ENCODE data around the gene ATR. TPM values are rescaled to one million over a fixed set of nuclear protein-coding genes. Genes with fewer than 3 reads are reported as not detected.

Gene ATR
- total RNA-seq, 1 experiment from 2014 or later: 15.8 TPM

DNA sequence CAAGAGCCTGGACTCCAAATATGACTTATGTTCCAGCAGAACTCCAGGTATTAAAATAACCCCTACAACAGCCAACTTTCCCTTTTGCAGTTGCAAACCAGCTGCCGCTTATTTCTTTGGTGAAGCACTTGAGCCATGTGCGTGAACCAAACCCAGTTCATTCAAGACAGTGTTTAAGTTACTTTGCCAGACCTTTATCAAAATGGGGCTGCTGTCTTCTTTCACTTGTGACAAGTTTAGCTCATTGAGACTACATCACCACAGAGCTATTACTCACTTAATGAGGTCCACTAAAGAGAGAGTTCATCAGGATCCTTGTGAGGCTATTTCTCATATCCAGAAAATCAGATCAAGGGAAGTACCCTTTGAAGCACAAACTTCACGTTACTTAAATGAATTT is 128.3 kb downstream of the ATR start:
- Mint-ChIP-seq H3K9me3 (no peaks in the 10 kb centered on the region; a peak in 1 of 5 replicates), H3K36me3 (ENCODE audit: insufficient read depth in 1 of 3, low read depth in 3 of 3) (peaks cover 0 to 3% (median 3%) of the 10 kb centered on the region in 3 experiments; a peak in 4 of 7 replicates), H3K27me3 (ENCODE audit: low read depth) (no peaks in the 10 kb centered on the region), H3K4me3 (no peak overlapping the region), H3K27ac (no peak overlapping the region; a peak in 1 of 7 replicates), H3K4me1 (peaks cover 15 to 16% of the 10 kb centered on the region in 2 experiments)
- Histone ChIP-seq H3K9me3 (ENCODE audit: control insufficient read depth, low read depth, low read length) (no peaks in the 10 kb centered on the region), H3K4me2 (ENCODE audit: insufficient read depth, insufficient read length, low read length) (no peak overlapping the region), H3K79me1 (ENCODE audit: insufficient read depth, low read depth, low read length, poor library complexity, severe bottlenecking) (no peaks in the 10 kb centered on the region), H3T11ph (ENCODE audit: low read length) (no peak overlapping the region), H3K56ac (ENCODE audit: insufficient read length, low read depth, low read length) (no peak overlapping the region), H2AK5ac (ENCODE audit: insufficient read length, low read length) (no peak overlapping the region), H2AFZ (ENCODE audit: low read length) (no peak overlapping the region), H4K8ac (replicated peaks; ENCODE audit: insufficient read length, low read depth, low read length) (no peak overlapping the region), H3K27ac (ENCODE audit: insufficient read length, low read depth, low read length) (no peak overlapping the region), H3K23ac (ENCODE audit: insufficient read length, low read depth, low read length) (no peak overlapping the region), H2BK12ac (ENCODE audit: insufficient read length, low read depth, low read length) (no peak overlapping the region), H3K23me2 (ENCODE audit: insufficient read length, low read depth, low read length, poor library complexity, severe bottlenecking) (peaks cover 3% of the 10 kb centered on the region), H2BK15ac (ENCODE audit: low read depth, low read length) (no peak overlapping the region), H3K9ac (ENCODE audit: extremely low read depth, insufficient read length, low read length) (no peak overlapping the region), H4K5ac (ENCODE audit: insufficient read length, low read depth, low read length) (no peak overlapping the region), H3K4ac (ENCODE audit: low read depth, low read length) (no peak overlapping the region), H4K91ac (ENCODE audit: insufficient read length, low read depth, low read length) (no peak overlapping the region), H3K18ac (ENCODE audit: insufficient read length, low read depth, low read length) (no peak overlapping the region), H3K27me3 (ENCODE audit: insufficient read depth, low read length) (no peaks in the 10 kb centered on the region), H4K20me1 (ENCODE audit: control insufficient read depth, insufficient read depth, insufficient read length) (no peaks in the 10 kb centered on the region), H3K14ac (ENCODE audit: insufficient read depth, low read length) (no peak overlapping the region), H3K4me1 (ENCODE audit: insufficient read depth, low read length) (no peaks in the 10 kb centered on the region), H3K79me2 (ENCODE audit: insufficient read depth, low read length) (peaks cover 3% of the 10 kb centered on the region; the same call in 1 of the 2 replicates), H2BK120ac (ENCODE audit: low read depth, low read length, poor library complexity, severe bottlenecking) (no peak overlapping the region), H2BK5ac (ENCODE audit: insufficient read length, low read length) (no peak overlapping the region), H2BK20ac (ENCODE audit: low read depth, low read length, poor library complexity, severe bottlenecking) (no peak overlapping the region)
- TF ChIP-seq, protein P1, sequence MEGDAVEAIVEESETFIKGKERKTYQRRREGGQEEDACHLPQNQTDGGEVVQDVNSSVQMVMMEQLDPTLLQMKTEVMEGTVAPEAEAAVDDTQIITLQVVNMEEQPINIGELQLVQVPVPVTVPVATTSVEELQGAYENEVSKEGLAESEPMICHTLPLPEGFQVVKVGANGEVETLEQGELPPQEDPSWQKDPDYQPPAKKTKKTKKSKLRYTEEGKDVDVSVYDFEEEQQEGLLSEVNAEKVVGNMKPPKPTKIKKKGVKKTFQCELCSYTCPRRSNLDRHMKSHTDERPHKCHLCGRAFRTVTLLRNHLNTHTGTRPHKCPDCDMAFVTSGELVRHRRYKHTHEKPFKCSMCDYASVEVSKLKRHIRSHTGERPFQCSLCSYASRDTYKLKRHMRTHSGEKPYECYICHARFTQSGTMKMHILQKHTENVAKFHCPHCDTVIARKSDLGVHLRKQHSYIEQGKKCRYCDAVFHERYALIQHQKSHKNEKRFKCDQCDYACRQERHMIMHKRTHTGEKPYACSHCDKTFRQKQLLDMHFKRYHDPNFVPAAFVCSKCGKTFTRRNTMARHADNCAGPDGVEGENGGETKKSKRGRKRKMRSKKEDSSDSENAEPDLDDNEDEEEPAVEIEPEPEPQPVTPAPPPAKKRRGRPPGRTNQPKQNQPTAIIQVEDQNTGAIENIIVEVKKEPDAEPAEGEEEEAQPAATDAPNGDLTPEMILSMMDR (conservative IDR thresholded peaks at IDR 0.05): no peak
- no CpG with 5 or more reads among the region's 3 CpGs for WGBS (ENCODE audit: extremely low coverage, insufficient read length, low lambda C conversion rate)
- no peak for DNase-seq

Data from H9 (cell line).